Suppressor macrophage (primary cell): Measurements from ENCODE around the gene SUSD5.

Experiments
- DNase-seq, 4 experiments: peaks; one replicate each; pipeline ENCODE4 v3.0.0-alpha.2; 2020 to 2022
- total RNA-seq, 17 experiments: gene quantifications; one replicate each; lab custom pipeline; 2026; ENCODE audit warnings: mixed read lengths in 6 of 17, inconsistent platforms in 3 of 17; lab: John Stamatoyannopoulos, UW

Gene SUSD5
- 0 to 1.9 (median 0.04) reads per million in 17 experiments for total RNA-seq

- peak in 1 of 4 experiments; percentile 37 for DNase-seq
Measured at GRCh38 chr3:33218446-33219174, at the start of gene SUSD5. TSS of gene SUSD5 (minus strand) at chr3:33218810. CDS start at chr3:33218797, 13 bp downstream.

DNA sequence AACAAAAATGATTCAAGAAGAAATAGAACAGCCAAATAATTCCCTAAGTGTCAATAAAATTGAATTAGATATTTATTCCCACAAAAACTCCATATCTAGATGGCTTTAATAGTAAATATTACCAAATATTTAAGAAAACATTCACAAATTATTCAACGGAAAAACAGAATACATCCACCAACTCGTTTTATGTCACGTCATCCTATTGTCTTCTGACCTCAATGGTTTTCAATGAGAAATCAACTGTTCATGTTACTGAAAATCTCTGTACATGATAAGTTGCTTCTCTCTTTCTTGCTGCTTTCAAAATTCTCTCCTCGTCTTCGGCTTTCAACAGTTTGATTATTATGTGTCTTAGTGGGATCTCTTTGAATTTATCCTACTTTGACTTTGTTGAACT lies 41.5 kb upstream of the SUSD5 start:
- DNase-seq = no peak

DNA sequence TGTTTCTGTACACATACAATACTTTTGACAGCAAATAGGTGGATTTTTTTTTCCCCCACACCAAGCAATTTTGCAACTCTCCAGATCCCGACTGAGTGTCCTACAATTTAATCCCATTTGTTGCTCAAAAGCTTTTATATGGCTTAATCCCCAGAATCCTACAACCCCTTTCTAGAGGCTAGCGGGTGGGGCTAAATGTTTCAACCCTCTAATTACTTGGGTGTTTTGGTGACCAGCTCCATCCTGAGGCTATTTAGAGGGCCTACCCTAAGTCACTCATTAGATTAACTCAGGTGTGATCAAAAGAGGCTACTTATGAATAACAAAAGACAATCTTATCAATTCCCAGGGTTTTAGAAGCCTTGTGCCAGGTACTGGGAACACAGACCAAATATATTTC lies 37.6 kb upstream of the SUSD5 start:
- DNase-seq = no peak

GRCh38 chr3:33250712-33251111 lies 32.1 kb upstream of the SUSD5 start:
- DNase-seq = no peak

- no peak for DNase-seq
Measured at GRCh38 chr3:33246786-33247185, 28.2 kb upstream of the SUSD5 start.

DNA sequence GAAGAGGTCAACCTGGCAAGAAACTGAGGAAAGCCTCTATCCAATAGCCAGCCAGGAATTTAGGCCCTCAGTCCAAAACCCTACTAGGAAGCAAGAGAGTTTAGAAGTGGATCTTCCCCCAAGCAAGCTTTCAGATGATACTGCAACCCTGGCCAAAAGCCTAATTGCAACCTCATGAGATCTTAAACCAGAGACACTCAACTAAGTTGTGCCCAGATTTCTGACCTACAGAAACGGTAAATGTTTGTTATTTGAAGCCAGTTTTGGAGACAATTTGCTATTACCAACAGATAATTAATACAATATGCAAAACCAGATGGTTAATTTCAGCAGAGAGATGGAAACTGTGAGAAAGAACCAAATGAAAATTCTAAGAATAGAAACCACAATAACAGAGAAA lies 21.7 kb upstream of the SUSD5 start:
- DNase-seq = no peak

- no peak for DNase-seq
Measured at GRCh38 chr3:33238923-33239322, 20.3 kb upstream of the SUSD5 start.

DNA sequence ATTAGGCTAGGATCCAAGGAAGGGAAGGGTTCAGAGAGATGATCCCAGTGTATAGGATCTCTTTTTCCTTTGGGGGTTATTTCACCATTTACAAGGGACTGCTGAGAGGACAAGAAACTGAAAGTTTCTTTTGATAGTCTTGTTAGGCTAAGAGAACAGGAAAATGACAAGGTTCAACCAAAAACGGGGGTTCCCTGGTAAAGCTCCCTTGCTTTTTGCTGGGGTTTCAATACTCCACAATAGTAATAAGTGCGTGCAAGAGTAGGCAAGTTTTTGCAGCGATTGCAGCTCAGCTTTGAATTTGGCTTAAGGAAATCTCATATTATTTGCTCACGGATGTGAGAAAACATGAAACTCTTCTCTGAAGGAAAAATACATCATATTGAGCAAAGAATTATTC lies 18.8 kb upstream of the SUSD5 start:
- no peak for DNase-seq

GRCh38 chr3:33236005-33236404 lies 17.4 kb upstream of the SUSD5 start:
- DNase-seq = no peak

DNA sequence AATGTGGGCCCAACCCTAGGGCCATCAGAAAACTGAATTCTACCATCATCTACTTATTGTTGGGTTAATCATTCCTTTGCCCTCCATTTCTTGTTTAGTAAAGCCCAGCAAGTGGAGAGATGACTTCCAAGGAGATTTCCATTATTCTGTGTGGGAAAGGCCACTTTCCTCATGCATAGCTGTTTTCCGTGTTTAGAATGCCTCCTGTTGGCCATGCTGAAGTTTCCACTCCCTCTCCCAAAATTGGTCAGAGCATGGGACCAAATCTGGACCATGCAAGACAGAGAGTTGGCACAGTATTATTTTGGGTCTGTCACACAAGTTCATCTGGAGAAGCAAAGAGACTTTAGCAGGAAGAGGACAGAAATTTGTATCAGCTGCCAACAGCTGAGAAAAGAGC lies 15.3 kb upstream of the SUSD5 start:
- DNase-seq = no peak

DNA sequence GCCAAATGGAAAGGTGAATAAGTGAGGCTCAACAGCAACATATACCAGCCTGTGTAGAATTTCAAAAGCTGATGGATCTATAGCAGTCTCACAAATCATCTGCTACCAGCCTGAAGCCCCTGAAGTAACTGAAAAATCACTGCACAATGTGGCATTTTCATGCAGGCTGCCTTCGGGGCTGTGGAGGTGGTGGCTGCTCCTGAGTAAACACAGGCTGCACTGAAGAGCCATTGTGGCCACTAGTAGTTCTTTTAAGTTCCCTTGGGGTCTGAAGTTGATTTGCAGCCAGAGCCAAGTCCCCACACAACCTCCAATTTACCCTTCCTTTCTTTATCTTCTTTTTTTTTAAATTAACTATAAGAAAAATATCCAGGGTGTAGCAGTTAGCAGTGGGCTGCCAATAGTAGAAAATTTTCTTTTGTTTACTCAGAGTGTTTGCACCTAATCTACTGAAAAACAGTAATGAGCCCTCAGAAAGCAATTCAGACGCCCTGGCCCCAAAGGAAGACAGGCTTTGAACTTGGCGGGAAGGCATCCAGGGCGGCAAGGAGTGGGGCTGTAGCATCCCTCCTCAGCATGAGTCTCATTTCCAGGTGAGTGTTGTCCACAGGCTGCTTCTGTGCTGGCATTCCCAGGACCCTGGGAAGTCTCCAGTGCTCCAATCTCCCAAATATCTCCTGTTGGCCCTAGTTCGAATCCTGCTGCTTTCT lies 13.3 kb upstream of the SUSD5 start:
- DNase-seq = no peak

- no peak for DNase-seq
Measured at GRCh38 chr3:33229947-33230346, 11.3 kb upstream of the SUSD5 start.

- no peak for DNase-seq
Measured at GRCh38 chr3:33229066-33229465, 10.5 kb upstream of the SUSD5 start.

DNA sequence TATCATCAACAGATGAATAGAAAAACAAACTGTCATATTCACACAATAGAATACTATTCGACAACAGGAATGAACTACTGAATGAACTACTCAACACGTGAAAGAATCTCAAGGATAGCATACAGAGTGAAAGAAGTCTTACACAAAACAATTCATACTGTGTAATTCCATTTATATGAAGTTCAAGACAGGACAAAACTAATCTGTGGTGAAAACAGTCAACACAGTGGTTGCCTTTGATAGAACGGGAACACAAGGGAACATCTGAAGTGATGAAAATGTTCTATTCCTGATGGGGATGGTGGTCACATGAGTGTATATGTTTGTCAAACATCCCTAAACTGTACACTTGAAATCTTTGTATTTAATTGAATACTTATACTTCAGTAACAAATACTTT lies 2.6 kb upstream of the SUSD5 start:
- DNase-seq = no peak

GRCh38 chr3:33219175-33219487 lies 521 bp upstream of the SUSD5 start:
- no peak for DNase-seq

DNA sequence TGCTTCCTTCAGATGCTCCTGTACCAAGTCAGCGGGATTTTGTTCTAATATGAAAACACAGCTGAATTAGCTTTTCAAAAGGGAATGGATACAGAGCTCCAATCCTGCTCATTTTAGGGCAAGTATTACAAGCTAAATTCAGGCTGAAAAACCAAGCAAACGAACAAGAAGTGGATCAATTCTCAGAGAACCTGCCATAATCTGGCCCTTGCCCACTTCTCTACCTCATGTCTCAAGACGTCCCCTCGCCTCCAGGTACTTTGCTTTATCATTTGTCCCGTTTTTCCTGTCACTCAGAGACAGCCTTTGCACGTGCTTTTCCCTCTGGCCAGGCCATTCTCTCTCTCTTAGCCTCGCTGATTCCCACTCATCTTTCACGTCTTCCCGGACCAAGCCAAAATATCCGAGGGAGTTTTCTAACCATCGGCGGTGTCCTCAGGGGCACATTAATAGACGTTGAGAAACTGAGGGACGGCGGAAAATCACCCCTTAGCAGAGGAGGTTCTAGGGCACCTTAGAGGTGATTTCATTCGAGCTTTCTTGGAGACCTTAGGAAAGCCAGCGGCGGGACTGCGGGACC lies 654 bp downstream of the SUSD5 start:
- no peak for DNase-seq

DNA sequence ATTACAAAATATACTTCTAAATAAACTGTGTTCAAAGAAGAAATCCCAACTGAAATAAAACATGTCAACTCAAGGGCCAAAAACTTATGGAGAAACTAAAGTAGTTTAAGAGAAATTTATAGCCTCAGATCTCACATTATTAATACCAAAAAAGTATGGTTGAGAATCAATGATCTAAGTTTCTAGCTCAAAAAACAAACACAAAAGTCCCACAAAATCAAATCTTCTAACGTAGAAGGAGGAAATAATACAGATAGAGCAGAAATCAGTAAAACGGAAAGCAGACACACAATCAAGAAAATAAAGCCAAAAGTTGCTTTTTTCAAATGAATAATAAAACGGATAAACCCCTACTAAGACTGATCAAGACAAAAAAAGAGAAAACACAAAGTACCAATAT lies 2.9 kb downstream of the SUSD5 start:
- DNase-seq = no peak

- no peak for DNase-seq
Measured at GRCh38 chr3:33212406-33212805, 6.2 kb downstream of the SUSD5 start.

DNA sequence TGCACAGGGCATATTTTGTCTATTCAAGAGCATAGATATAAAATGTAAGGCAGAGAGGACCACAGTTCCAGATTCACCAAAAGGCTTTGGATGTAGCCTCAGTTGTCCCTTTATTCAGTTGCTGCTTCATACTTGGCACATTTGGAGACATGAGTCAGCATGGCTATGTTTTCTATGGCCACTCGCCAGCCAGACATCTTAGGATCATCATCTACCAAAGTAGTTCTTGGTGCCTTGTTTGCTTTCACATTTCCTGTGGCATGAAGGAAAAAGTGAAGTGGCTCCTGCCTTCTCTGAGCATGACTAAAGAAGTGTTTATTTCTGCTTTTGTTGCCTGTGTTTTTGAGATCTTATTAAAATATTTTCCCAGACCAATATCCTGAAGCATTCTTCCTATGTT lies 7.2 kb downstream of the SUSD5 start:
- DNase-seq = peak; percentile 22 to 49 (median 43)

DNA sequence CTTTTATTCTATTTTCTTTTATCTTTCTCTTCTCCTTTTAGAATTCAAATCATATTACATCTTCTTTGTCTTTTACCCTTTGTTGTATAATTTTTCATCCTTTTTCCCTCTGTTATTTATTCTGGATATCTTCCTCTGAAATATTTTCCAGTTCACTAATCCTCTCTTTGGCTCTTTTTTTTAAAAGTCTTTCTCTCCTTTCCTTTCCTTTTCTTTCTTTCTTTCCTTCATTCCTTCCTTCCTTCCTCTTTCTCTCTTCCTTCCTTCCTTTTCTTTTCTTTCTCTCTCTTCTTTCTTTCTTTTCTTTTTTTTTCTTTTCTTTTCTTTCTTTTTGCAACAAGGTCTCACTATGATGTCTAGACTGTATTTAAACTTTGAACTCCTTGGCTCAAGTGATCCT lies 9.3 kb downstream of the SUSD5 start:
- DNase-seq = no peak

DNA sequence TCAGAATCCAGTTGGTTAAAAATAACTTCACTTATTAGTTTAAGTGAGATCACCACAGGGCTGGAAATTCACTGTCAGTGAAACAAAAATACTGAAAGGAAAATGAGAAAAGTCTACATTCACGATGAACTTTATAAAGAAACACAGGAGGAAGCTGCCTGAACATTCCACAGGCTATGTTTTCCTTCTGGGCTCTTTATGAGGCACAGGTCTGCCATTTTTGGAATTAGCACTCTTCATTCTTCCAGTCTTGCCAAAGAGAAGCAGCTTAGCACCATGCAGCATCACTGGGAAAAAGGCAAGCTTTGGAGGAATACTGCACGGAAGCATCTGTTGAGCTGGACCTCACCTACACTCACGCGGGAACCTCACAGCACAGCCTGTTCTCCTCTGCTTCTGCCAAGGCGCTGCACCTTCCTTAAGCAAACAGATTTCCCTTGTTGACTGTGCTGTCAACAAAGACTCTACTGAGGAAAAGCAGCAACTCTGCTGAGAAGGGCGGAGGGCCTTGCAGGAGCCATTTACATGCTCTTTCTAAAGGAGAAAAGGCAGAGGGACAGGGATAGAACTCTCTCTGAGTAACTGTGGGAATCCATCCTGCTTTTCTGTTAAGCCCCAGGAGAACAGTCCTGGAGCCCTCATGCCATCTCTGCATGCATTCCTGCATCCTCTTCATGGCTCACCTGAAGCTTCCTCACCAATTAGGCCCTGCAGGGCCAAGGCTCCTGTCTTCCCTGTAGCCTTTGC lies 15.7 kb downstream of the SUSD5 start:
- DNase-seq = no peak

DNA sequence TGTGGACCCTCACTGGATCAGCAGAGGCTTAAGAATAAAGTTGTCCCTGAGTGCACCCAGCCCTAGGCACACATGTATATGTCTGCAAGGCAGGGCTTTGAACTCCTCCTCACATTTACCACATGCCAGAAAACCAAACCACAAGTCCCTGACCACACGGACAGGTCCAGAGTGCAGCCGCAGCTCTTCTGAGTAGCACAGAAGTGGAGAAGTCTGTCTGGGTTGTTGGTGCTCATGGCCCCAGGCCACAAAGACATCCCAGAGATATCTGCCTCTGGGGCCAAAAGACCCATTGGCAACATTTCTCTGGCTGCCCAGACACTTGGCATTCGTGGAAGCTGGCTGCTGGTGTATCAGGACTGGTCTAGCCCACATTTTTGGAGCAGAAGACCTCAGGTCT lies 17.4 kb downstream of the SUSD5 start:
- DNase-seq = no peak

GRCh38 chr3:33196538-33196937 lies 22.1 kb downstream of the SUSD5 start:
- no peak for DNase-seq
